ENCODE data around the gene VAMP8. TPM values are rescaled to one million over a fixed set of nuclear protein-coding genes. Genes with fewer than 3 reads are reported as not detected.

The VAMP8 gene
- total RNA-seq, 2 experiments from 2014 or later, result 86.8 to 96.8 TPM

- CTCF ChIA-PET, result interaction anchor here (13.6 kb wide), 1 partner anchor 124 kb away, joined by 99 read pairs; the partner anchor contains the start of gene SH2D6
- POLR2A ChIA-PET, result interaction anchor here (0.9 to 2.4 kb wide), 2 partner anchors 10 to 125 kb away, joined by 3 to 19 read pairs; partner anchors contain the start of gene SH2D6
Measured at GRCh38 chr2:85544254-85544691, 33.1 kb upstream of the VAMP8 start.

GRCh38 chr2:85544915-85545779, 32.2 kb upstream of the VAMP8 start:
- POLR2A ChIA-PET, result interaction anchor here (1.2 to 2.4 kb wide), 4 partner anchors 16 to 129 kb away, joined by 3 to 19 read pairs (median 10); partner anchors contain the start of genes GGCX and SH2D6
- CTCF ChIA-PET, result interaction anchor here (13.6 kb wide), 1 partner anchor 125 kb away, joined by 99 read pairs; the partner anchor contains the start of gene SH2D6

- ChIA-PET POLR2A (interaction anchor here (1.0 to 2.4 kb wide), 5 partner anchors 15 to 130 kb away, joined by 3 to 19 read pairs (median 6); partner anchors contain the start of genes GGCX and SH2D6), CTCF (interaction anchor here (13.6 kb wide), 1 partner anchor 126 kb away, joined by 99 read pairs; the partner anchor contains the start of gene SH2D6)
Measured at GRCh38 chr2:85545780-85546240, 31.6 kb upstream of the VAMP8 start.

GRCh38 chr2:85547089-85547858, 30.1 kb upstream of the VAMP8 start:
- ChIA-PET POLR2A (interaction anchor here (2.1 to 2.2 kb wide), 3 partner anchors 8 to 110 kb away, joined by 6 to 17 read pairs (median 14); partner anchors contain the start of genes GGCX and MAT2A), CTCF (interaction anchor here (0.5 to 13.6 kb wide), 3 partner anchors 45 to 127 kb away, joined by 3 to 99 read pairs (median 4); partner anchors contain the start of gene SH2D6)

- ChIA-PET CTCF (interaction anchor here (0.5 to 13.6 kb wide), 5 partner anchors 45 to 157 kb away, joined by 3 to 99 read pairs (median 3); partner anchors contain the start of gene SH2D6), POLR2A (interaction anchor here (0.6 to 2.1 kb wide), 7 partner anchors 9 to 156 kb away, joined by 3 to 17 read pairs (median 3); partner anchors contain the start of genes GGCX and MAT2A)
Measured at GRCh38 chr2:85547859-85548607, 29.4 kb upstream of the VAMP8 start.

- CTCF ChIA-PET, result interaction anchor here (0.8 to 13.6 kb wide), 6 partner anchors 10 to 158 kb away, joined by 3 to 99 read pairs (median 3); partner anchors contain the start of genes MAT2A and SH2D6
Measured at GRCh38 chr2:85548608-85548900, 28.8 kb upstream of the VAMP8 start.

GRCh38 chr2:85549095-85549494, 28.3 kb upstream of the VAMP8 start:
- ChIA-PET POLR2A (interaction anchor here (0.6 to 2.1 kb wide), 7 partner anchors 10 to 157 kb away, joined by 3 to 17 read pairs (median 3); partner anchors contain the start of genes GGCX and MAT2A), CTCF (interaction anchor here (0.7 to 13.6 kb wide), 8 partner anchors 10 to 159 kb away, joined by 3 to 99 read pairs (median 3); partner anchors contain the start of genes MAT2A and SH2D6)

More at GRCh38 chr2:85548608-85548900, 28.8 kb upstream of the VAMP8 start:
- POLR2A ChIA-PET, result interaction anchor here (0.6 to 2.1 kb wide), 7 partner anchors 9 to 157 kb away, joined by 3 to 17 read pairs (median 3); partner anchors contain the start of genes GGCX and MAT2A

GRCh38 chr2:85549826-85550225, 27.6 kb upstream of the VAMP8 start:
- POLR2A ChIA-PET, result interaction anchor here (0.6 to 2.1 kb wide), 2 partner anchors 10 to 16 kb away, joined by 3 to 17 read pairs; partner anchors contain the start of gene MAT2A
- CTCF ChIA-PET, result interaction anchor here (0.7 to 13.6 kb wide), 5 partner anchors 10 to 159 kb away, joined by 3 to 99 read pairs (median 5); partner anchors contain the start of genes GGCX and SH2D6

GRCh38 chr2:85550486-85550885, 26.9 kb upstream of the VAMP8 start:
- ChIA-PET POLR2A (interaction anchor here (0.6 to 2.4 kb wide), 3 partner anchors 10 to 131 kb away, joined by 3 to 9 read pairs (median 3); partner anchors contain the start of gene SH2D6), CTCF (interaction anchor here (0.6 to 13.6 kb wide), 7 partner anchors 10 to 160 kb away, joined by 3 to 99 read pairs (median 4); partner anchors contain the start of genes GGCX and SH2D6)

GRCh38 chr2:85551698-85552678, 25.4 kb upstream of the VAMP8 start:
- ChIA-PET CTCF (interaction anchor here (0.6 to 13.6 kb wide), 19 partner anchors 8 to 223 kb away, joined by 3 to 99 read pairs (median 4); partner anchors contain the start of genes GGCX, RNF181 and SH2D6), POLR2A (interaction anchor here (0.6 to 2.4 kb wide), 7 partner anchors 9 to 163 kb away, joined by 3 to 9 read pairs (median 3); partner anchors contain the start of genes MAT2A and SH2D6)

GRCh38 chr2:85553184-85553583, 24.2 kb upstream of the VAMP8 start:
- CTCF ChIA-PET, result interaction anchor here (0.7 to 13.6 kb wide), 3 partner anchors 39 to 133 kb away, joined by 3 to 99 read pairs (median 4); partner anchors contain the start of gene SH2D6
- POLR2A ChIA-PET, result interaction anchor here (0.5 to 2.4 kb wide), 2 partner anchors 9 to 14 kb away, joined by 5 to 9 read pairs; partner anchors contain the start of gene MAT2A

- CTCF ChIA-PET, result interaction anchor here (13.6 kb wide), 1 partner anchor 135 kb away, joined by 99 read pairs; the partner anchor contains the start of gene SH2D6
- POLR2A ChIA-PET, result no interaction called here
Measured at GRCh38 chr2:85554980-85555612, 22.3 kb upstream of the VAMP8 start.

- ChIA-PET POLR2A (interaction anchor here (1.3 to 1.6 kb wide), 2 partner anchors 18 to 38 kb away, joined by 5 read pairs; partner anchors contain the start of genes MAT2A and RNF181), CTCF (no interaction called here)
Measured at GRCh38 chr2:85557130-85557529, 20.3 kb upstream of the VAMP8 start.

GRCh38 chr2:85558160-85558559, 19.2 kb upstream of the VAMP8 start:
- CTCF ChIA-PET, result no interaction called here
- POLR2A ChIA-PET, result no interaction called here

- ChIA-PET POLR2A (interaction anchor here (0.7 to 2.4 kb wide), 6 partner anchors 8 to 122 kb away, joined by 3 to 14 read pairs (median 5); partner anchors contain the start of genes C2orf68 and MAT2A), CTCF (interaction anchor here (0.7 to 3.3 kb wide), 4 partner anchors 9 to 22 kb away, joined by 3 to 15 read pairs (median 3); no protein-coding TSS in a partner anchor)
Measured at GRCh38 chr2:85560403-85560726, 17.0 kb upstream of the VAMP8 start.

All from activated CD8-positive, alpha-beta memory T cell treated with anti-CD3 and anti-CD28 coated beads for 36 hours (primary cell).